ENCODE data around the gene ACCS.

DNA sequence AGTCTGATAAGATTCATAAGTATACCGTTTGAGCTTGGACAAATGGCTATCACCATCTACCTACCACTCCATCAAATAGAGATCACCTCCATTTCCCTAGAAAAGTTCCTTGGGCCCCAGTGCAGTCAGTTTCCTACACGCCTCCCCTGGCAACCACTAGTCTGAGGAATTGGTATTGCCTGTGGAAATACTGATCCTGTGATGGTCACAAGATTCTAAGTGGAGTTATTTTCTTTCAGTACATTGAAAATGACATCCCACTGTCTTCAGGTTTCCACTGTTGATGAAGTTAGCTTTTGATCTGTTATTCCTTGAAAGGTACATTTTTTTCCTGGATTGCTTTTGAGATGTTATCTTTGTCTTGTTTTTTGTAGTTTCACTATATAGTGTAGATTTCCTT lies 22.9 kb upstream of the ACCS start:
- no peak for TF ChIP-seq POLR2A (IDR thresholded peaks at IDR 0.05)
- TF ChIP-seq, protein P1, sequence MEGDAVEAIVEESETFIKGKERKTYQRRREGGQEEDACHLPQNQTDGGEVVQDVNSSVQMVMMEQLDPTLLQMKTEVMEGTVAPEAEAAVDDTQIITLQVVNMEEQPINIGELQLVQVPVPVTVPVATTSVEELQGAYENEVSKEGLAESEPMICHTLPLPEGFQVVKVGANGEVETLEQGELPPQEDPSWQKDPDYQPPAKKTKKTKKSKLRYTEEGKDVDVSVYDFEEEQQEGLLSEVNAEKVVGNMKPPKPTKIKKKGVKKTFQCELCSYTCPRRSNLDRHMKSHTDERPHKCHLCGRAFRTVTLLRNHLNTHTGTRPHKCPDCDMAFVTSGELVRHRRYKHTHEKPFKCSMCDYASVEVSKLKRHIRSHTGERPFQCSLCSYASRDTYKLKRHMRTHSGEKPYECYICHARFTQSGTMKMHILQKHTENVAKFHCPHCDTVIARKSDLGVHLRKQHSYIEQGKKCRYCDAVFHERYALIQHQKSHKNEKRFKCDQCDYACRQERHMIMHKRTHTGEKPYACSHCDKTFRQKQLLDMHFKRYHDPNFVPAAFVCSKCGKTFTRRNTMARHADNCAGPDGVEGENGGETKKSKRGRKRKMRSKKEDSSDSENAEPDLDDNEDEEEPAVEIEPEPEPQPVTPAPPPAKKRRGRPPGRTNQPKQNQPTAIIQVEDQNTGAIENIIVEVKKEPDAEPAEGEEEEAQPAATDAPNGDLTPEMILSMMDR (IDR thresholded peaks at IDR 0.05), result no peak
- TF ChIP-seq EP300 (IDR thresholded peaks at IDR 0.05), result no peak

Data from tibial nerve (tissue), 4 donors.